HL-60/S4 treated with retinoic acid at 250 ng/mL for 4 days and 3 days (cell line): ENCODE results near the gene MRPL45.

Experiments used
- in situ Hi-C: fragments of 300-500 bp; cut with MboI; formaldehyde crosslinking; loops from 2 replicates; pipeline ENCODE4 v1.7.0; 2022; ENCODE audit warnings: low sequenced_read_pairs

MRPL45 gene

GRCh38 chr17:38343608-38344419 lies 46.8 kb downstream of the MRPL45 start, which contains the start of gene GPR179:
Gene GPR179, minus strand, starts transcription at chr17:38343956. Its CDS starts 167 bp downstream, at chr17:38343789.
- in situ Hi-C loops = loop anchor here (25.0 kb wide), 1 partner anchor 143 kb away; no protein-coding TSS in a partner anchor

- in situ Hi-C loops = loop anchor here (25.0 kb wide), 1 partner anchor 143 kb away; no protein-coding TSS in a partner anchor
Observed at GRCh38 chr17:38344420-38344745, 47.4 kb downstream of the MRPL45 start.

- in situ Hi-C loops = loop anchor here (5.0 to 25.0 kb wide), 2 partner anchors 67 to 142 kb away; no protein-coding TSS in a partner anchor
Observed at GRCh38 chr17:38345743-38346142, 48.8 kb downstream of the MRPL45 start.

GRCh38 chr17:38349097-38349730 lies 52.2 kb downstream of the MRPL45 start:
- in situ Hi-C loops = loop anchor here (5.0 to 25.0 kb wide), 2 partner anchors 63 to 138 kb away; no protein-coding TSS in a partner anchor

- in situ Hi-C loops = no loop called here
Observed at GRCh38 chr17:38350035-38350434, 53.1 kb downstream of the MRPL45 start.

- in situ Hi-C loops = no loop called here
Observed at GRCh38 chr17:38351412-38352222, 54.6 kb downstream of the MRPL45 start, which contains the start of gene SOCS7. Gene SOCS7, plus strand, starts transcription at chr17:38351844. Its CDS starts 209 bp downstream, at chr17:38352053.

GRCh38 chr17:38352245-38353085 lies 55.5 kb downstream of the MRPL45 start:
- in situ Hi-C loops = no loop called here

- in situ Hi-C loops = no loop called here
Observed at GRCh38 chr17:38353086-38353604, 56.2 kb downstream of the MRPL45 start.

GRCh38 chr17:38353668-38354067 lies 56.7 kb downstream of the MRPL45 start:
- in situ Hi-C loops = no loop called here

GRCh38 chr17:38354466-38354865 lies 57.5 kb downstream of the MRPL45 start:
- in situ Hi-C loops = no loop called here

GRCh38 chr17:38355251-38355650 lies 58.3 kb downstream of the MRPL45 start:
- in situ Hi-C loops = no loop called here

- in situ Hi-C loops = no loop called here
Observed at GRCh38 chr17:38357486-38358123, 60.6 kb downstream of the MRPL45 start.

GRCh38 chr17:38358586-38359513 lies 61.9 kb downstream of the MRPL45 start:
- in situ Hi-C loops = no loop called here

- in situ Hi-C loops = no loop called here
Observed at GRCh38 chr17:38361694-38362465, 64.9 kb downstream of the MRPL45 start.

GRCh38 chr17:38363016-38363415 lies 66.0 kb downstream of the MRPL45 start:
- in situ Hi-C loops = no loop called here

GRCh38 chr17:38364741-38365140 lies 67.8 kb downstream of the MRPL45 start:
- in situ Hi-C loops = no loop called here

GRCh38 chr17:38369124-38369886 lies 72.3 kb downstream of the MRPL45 start:
- in situ Hi-C loops = no loop called here
